Panc1 (cell line): Measurements from ENCODE around the gene TRIM27. TPM values are rescaled to one million over a fixed set of nuclear protein-coding genes. Genes with fewer than 3 reads are reported as not detected.
"Not testable (repeated sequence)": the region's sequence is repeated elsewhere in the genome, so short reads cannot be mapped to it uniquely, and the experiment has no call there.

Experiments used
- ATAC-seq: fragments of 200-7000 bp; cut with Tn5 transposase; 2 replicates; pipeline ENCODE4 v1.9.1; 2020; ENCODE audit warnings: mild to moderate bottlenecking, moderate library complexity
- BruUV-seq: library from RNA; stranded (reverse); fragments of 400-500 nt; replicated peaks from 2 replicates; lab custom pipeline; 2021; lab: Mats Ljungman, UMichigan
- CTCF ChIA-PET: fragments of 300-600 bp; sonication (Branson Sonifier 250); formaldehyde crosslinking; loops from one replicate; lab custom pipeline; 2022; ENCODE audit warnings: antibody characterized with exemption; lab: Charles Lee
- POLR2A ChIA-PET: fragments of 300-600 bp; sonication (Branson Sonifier 250); formaldehyde crosslinking; loops from one replicate; lab custom pipeline; 2022; ENCODE audit warnings: antibody characterized with exemption; lab: Charles Lee
- DNase-seq: peaks from one replicate; pipeline ENCODE4 v3.0.0-alpha.2; 2010; ENCODE audit warnings: low read depth, low spot score
- H3K27ac ChIP-seq: 2 replicates; pipeline ENCODE4 v1.5.1; 2011; ENCODE audit warnings: mild to moderate bottlenecking, low read length, inconsistent platforms
- H3K27me3 ChIP-seq: fragments of 200-500 bp; sonication (Bioruptor generic); 2 replicates; pipeline ENCODE4 v1.6.0; 2014; ENCODE audit warnings: low read length, inconsistent platforms; ENCODE audit not compliant: control insufficient read depth, insufficient read depth
- H3K36me3 ChIP-seq: fragments of 200-500 bp; sonication (Bioruptor generic); 2 replicates; pipeline ENCODE4 v1.5.1; 2014; ENCODE audit warnings: inconsistent platforms, mild to moderate bottlenecking, low read length, moderate library complexity; ENCODE audit not compliant: control insufficient read depth, insufficient read depth
- H3K4me1 ChIP-seq: 2 replicates; pipeline ENCODE4 v1.5.1; 2011; ENCODE audit warnings: inconsistent platforms, mild to moderate bottlenecking, low read length, moderate library complexity; ENCODE audit not compliant: control insufficient read depth, insufficient read depth
- H3K4me3 ChIP-seq, 2 experiments: 2 replicates each; pipeline ENCODE4 v1.5.1; 2011 to 2012; ENCODE audit warnings: low read depth in 2 of 2, low read length in 2 of 2, mild to moderate bottlenecking in 2 of 2, inconsistent platforms in 1 of 2, moderate library complexity in 1 of 2
- H3K9me3 ChIP-seq: fragments of 200-500 bp; sonication (Bioruptor generic); 2 replicates; pipeline ENCODE4 v1.5.1; 2014; ENCODE audit warnings: low read depth, mild to moderate bottlenecking, inconsistent platforms, low read length, moderate library complexity; ENCODE audit not compliant: control insufficient read depth, insufficient read depth
- POLR2AphosphoS5 ChIP-seq: IDR thresholded peaks from 2 replicates; pipeline ENCODE4 v1.6.1; 2012; ENCODE audit warnings: mild to moderate bottlenecking, low read depth, low read length, moderate library complexity
- SIN3A ChIP-seq: IDR thresholded peaks from 2 replicates; pipeline ENCODE4 v1.6.1; 2012; ENCODE audit warnings: low read depth, mild to moderate bottlenecking, low read length, moderate library complexity, borderline replicate concordance; ENCODE audit not compliant: insufficient read depth
- TCF7L2 ChIP-seq: IDR thresholded peaks from 2 replicates; pipeline ENCODE4 v1.6.1; 2011; ENCODE audit warnings: mild to moderate bottlenecking, low read depth, low read length, inconsistent platforms
- in situ Hi-C: cut with HindIII; loops from 2 replicates; pipeline ENCODE4 v1.10.0; 2016; ENCODE audit warnings: low sequenced_read_pairs, low pct_unique_long_range_greater_than_20kb
- intact Hi-C: fragments of 100-400 bp; cut with micrococcal nuclease; formaldehyde crosslinking; loops from one replicate; pipeline ENCODE4 v1.10.0; 2022; ENCODE audit not compliant: unreplicated experiment
- total RNA-seq: library from RNA; stranded (reverse); gene quantifications from one replicate; pipeline ENCODE4 v1.2.1, GENCODE V29; 2021; ENCODE audit not compliant: unreplicated experiment
- TF ChIP-seq, protein P1 (sequence below): fragments of 450-650 bp; IDR thresholded peaks from 2 replicates; pipeline ENCODE4 v1.5.1; 2017; ENCODE audit warnings: mild to moderate bottlenecking
- TF ChIP-seq, protein P2 (sequence below), 2 experiments: IDR thresholded peaks; 2 replicates each; pipeline ENCODE4 v1.6.1; 2011 to 2012; ENCODE audit warnings: low read depth in 2 of 2, control low read depth in 1 of 2, low read length in 1 of 2, mild to moderate bottlenecking in 1 of 2, moderate library complexity in 1 of 2; ENCODE audit not compliant: insufficient read depth in 1 of 2

The TRIM27 gene
- total RNA-seq, 1 experiment from 2014 or later = 53.0 TPM

DNA sequence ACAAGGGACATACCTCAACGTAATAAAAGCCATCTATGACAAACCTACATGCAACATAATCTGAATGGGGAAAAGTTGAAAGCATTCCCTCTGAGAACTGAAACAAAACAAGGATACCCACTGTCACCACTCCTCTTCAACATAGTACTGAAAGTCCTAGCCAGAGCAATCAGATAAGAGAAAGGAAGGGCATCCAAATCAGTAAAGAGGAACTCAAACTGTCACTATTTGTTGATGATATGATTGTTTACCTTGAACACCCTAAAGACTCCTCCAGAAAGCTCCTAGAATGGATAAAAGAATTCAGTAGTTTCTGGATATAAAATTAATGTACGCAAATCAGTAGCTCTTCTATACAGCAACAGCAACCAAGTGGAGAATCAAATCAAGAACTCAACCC lies 41.9 kb upstream of the TRIM27 start:
- no peak for ATAC-seq
- no TSS peak for BruUV-seq

DNA sequence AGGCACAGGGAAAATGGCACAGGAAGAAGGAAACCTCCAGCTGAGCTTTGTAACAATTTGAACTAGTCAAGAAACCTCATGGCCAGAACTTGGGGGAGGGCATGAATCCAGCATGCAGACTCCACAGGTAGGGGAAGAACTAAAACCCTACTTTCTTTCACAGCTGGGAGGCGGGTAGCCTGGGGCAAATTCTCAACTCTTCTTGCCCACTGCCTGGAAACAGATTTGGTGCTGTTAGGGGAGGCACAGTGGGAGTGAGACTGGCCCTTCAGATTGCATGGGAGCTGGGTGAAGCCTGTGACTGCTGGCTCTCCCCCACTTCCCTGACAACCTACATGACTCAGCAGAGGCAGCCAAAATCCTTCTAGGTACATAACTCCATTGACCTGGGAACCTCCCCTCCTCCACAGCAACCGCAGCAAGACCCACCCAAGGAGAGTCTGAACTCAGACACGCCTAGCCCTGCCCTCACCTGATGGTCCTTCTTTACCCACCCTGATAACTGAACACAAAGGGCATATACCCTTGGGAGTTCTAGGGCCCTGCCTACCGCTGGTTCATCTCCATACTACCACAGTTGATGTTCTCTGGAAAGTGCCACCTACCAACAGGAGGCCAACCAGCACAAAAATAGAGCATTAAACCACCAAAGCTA lies 37.2 kb upstream of the TRIM27 start:
- BruUV-seq = no TSS peak
- no peaks in the 10 kb centered on the region; the same call in 1 of the 2 replicates for H3K9me3 ChIP-seq
- ChIA-PET CTCF (no interaction called here), POLR2A (no interaction called here)
- H3K27ac ChIP-seq = no peak overlapping the region
- no peaks in the 10 kb centered on the region for H3K4me1 ChIP-seq
- no peak for DNase-seq
- ATAC-seq = no peak
- H3K36me3 ChIP-seq = no peaks in the 10 kb centered on the region
- in situ Hi-C loops = no loop called here
- TF ChIP-seq, protein P1, sequence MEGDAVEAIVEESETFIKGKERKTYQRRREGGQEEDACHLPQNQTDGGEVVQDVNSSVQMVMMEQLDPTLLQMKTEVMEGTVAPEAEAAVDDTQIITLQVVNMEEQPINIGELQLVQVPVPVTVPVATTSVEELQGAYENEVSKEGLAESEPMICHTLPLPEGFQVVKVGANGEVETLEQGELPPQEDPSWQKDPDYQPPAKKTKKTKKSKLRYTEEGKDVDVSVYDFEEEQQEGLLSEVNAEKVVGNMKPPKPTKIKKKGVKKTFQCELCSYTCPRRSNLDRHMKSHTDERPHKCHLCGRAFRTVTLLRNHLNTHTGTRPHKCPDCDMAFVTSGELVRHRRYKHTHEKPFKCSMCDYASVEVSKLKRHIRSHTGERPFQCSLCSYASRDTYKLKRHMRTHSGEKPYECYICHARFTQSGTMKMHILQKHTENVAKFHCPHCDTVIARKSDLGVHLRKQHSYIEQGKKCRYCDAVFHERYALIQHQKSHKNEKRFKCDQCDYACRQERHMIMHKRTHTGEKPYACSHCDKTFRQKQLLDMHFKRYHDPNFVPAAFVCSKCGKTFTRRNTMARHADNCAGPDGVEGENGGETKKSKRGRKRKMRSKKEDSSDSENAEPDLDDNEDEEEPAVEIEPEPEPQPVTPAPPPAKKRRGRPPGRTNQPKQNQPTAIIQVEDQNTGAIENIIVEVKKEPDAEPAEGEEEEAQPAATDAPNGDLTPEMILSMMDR = no peak
- TF ChIP-seq TCF7L2 (no peak), SIN3A (no peak), POLR2AphosphoS5 (no peak)
- TF ChIP-seq, protein P2, sequence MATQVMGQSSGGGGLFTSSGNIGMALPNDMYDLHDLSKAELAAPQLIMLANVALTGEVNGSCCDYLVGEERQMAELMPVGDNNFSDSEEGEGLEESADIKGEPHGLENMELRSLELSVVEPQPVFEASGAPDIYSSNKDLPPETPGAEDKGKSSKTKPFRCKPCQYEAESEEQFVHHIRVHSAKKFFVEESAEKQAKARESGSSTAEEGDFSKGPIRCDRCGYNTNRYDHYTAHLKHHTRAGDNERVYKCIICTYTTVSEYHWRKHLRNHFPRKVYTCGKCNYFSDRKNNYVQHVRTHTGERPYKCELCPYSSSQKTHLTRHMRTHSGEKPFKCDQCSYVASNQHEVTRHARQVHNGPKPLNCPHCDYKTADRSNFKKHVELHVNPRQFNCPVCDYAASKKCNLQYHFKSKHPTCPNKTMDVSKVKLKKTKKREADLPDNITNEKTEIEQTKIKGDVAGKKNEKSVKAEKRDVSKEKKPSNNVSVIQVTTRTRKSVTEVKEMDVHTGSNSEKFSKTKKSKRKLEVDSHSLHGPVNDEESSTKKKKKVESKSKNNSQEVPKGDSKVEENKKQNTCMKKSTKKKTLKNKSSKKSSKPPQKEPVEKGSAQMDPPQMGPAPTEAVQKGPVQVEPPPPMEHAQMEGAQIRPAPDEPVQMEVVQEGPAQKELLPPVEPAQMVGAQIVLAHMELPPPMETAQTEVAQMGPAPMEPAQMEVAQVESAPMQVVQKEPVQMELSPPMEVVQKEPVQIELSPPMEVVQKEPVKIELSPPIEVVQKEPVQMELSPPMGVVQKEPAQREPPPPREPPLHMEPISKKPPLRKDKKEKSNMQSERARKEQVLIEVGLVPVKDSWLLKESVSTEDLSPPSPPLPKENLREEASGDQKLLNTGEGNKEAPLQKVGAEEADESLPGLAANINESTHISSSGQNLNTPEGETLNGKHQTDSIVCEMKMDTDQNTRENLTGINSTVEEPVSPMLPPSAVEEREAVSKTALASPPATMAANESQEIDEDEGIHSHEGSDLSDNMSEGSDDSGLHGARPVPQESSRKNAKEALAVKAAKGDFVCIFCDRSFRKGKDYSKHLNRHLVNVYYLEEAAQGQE (IDR thresholded peaks at IDR 0.05; ENCODE audit: insufficient read depth in 1 of 2, low read depth in 2 of 2, low read length in 1 of 2) = no peak
- no peaks in the 10 kb centered on the region for H3K27me3 ChIP-seq
- intact Hi-C loops = no loop called here
- no peak overlapping the region for H3K4me3 ChIP-seq

More for the DNA sequence above, 41.9 kb upstream of the TRIM27 start:
- in situ Hi-C loops = no loop called here
- Histone ChIP-seq H3K4me3 (no peak overlapping the region), H3K4me1 (no peaks in the 10 kb centered on the region), H3K27me3 (no peaks in the 10 kb centered on the region), H3K27ac (no peak overlapping the region), H3K9me3 (no peaks in the 10 kb centered on the region; the same call in 1 of the 2 replicates), H3K36me3 (no peaks in the 10 kb centered on the region)
- ChIA-PET CTCF (no interaction called here), POLR2A (no interaction called here)
- intact Hi-C loops = no loop called here
- TF ChIP-seq POLR2AphosphoS5 (no peak), TCF7L2 (no peak), SIN3A (no peak)
- TF ChIP-seq, protein P1 = no peak
- TF ChIP-seq, protein P2 (IDR thresholded peaks at IDR 0.05; ENCODE audit: insufficient read depth in 1 of 2, low read depth in 2 of 2, low read length in 1 of 2) = no peak
- DNase-seq = no peak

DNA sequence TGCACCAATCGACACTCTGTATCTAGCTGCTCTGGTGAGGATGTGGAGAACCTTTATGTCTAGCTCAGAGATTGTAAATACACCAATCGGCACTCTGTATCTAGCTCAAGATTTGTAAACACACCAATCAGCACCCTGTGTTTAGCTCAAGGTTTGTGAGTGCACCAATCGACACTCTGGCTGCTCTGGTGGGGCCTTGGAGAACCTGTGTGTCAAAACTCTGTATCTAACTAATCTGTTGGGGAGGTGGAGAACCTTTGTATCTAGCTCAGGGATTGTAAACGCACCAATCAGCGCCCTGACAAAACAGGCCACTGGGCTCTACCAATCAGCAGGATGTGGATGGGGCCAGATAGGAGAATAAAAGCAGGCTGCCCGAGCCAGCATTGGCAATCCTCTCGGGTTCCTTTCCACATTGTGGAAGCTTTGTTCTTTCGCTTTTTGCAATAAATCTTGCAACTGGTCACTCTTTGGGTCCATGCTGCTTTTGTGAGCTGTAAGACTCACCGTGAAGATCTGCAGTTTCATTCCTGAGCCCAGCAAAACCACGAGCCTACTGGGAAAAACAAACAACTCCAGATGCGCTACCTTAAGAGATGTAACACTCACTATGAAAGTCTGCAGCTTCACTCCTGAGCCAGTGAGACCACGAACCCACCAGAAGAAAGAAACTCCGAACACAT lies 34.9 kb upstream of the TRIM27 start:
- BruUV-seq, H3K36me3 ChIP-seq, H3K27me3 ChIP-seq, in situ Hi-C loops, DNase-seq, H3K27ac ChIP-seq, H3K4me3 ChIP-seq, H3K4me1 ChIP-seq, intact Hi-C loops, ATAC-seq, H3K9me3 ChIP-seq, POLR2A ChIA-PET: not testable (repeated sequence)
- CTCF ChIA-PET = interaction anchor here (0.6 to 0.7 kb wide), 2 partner anchors 25 to 230 kb away, joined by 3 to 13 read pairs; no protein-coding TSS in a partner anchor
